NCI-H345 treated with DMSO at 0.1 percent for 48 hours (cell line): ENCODE results near the gene UGT1A10.
"Not testable (repeated sequence)": the region's sequence is repeated elsewhere in the genome, so short reads cannot be mapped to it uniquely, and the experiment has no call there.

ENCODE experiments used
- DNase-seq: peaks from one replicate; lab custom pipeline; 2025; ENCODE audit not compliant: unreplicated experiment; lab: John Stamatoyannopoulos, UW

Gene UGT1A10

DNA sequence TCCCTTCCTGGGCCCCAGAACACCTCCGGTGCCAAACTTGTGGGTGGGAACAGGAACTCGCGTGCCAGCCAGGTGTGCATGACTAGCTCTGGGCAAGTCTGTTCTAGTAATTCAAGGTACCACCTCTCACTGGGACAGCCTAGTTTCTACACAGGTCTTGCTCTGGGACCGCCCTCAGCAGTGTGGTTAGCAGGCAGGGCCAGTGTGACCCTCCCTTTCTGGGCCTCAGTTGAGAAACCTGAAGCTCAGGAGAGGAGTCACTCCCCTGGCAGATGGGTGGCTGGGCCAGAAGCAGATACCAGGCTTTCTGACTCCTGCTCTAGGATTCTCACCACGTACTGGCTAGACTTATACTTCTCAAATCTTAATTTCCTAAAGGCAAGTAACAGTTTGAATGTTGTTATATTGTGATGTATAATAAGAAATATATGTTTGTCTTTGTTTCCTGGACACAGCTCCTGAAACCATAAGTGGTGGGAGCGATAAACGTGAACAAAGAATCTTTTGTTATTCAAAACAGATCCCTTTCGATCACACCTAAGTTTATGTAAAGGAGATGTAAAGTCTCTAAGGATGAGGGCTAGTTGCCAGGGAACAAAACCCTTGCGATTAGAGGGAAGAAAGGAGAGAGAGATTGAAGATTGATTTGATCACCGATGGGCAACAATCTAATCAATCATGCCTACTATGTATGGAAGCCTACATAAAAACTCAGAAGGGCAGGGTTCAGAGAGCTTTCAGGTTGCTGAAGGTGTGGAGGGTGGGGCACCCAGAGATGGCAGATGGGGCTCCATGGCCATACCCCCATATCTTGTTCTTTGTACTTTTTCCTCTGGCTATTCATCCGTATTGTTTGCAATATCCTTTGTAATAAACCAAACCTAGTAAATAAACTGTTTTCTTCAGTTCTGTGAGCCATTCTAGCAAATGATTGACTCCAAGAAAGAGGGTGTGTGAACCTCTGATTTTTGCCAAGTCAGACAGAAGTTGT, 55.5 kb downstream of the UGT1A10 start:
- DNase-seq: no peak

- DNase-seq: no peak
These were observed 56.4 kb downstream of the UGT1A10 start, which contains the start of gene UGT1A6 for GRCh38 chr2:233692648-233693047. UGT1A6 (plus strand) TSS chr2:233692890; CDS start chr2:233693005, 115 bp downstream.

- no peak for DNase-seq
These were observed 57.7 kb downstream of the UGT1A10 start for GRCh38 chr2:233693963-233694362.

GRCh38 chr2:233698740-233699139, 62.5 kb downstream of the UGT1A10 start:
- DNase-seq: no peak

GRCh38 chr2:233699424-233700027, 63.3 kb downstream of the UGT1A10 start:
- no peak for DNase-seq

GRCh38 chr2:233700028-233700635, 63.9 kb downstream of the UGT1A10 start:
- no peak for DNase-seq

- DNase-seq: not testable (repeated sequence)
These were observed 64.6 kb downstream of the UGT1A10 start for GRCh38 chr2:233700842-233701241.

DNA sequence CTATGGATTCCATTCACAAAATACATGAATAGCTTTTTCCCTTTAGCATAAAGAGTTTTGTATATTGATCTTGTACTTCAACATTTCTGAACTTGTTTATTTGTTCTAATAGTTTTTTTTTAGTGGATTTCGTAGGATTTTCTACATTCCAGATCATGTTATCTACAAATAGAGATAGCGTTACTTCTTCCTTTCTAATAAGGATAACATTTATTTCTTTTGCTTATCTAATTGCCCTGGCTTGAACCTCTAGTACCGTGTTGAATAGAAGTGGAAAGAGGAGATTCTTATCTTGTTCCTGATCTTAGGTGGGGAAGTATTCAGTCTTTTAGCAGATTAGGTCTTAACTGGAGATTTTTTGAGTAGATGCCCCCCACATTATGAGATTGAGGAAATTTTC, 66.0 kb downstream of the UGT1A10 start:
- DNase-seq: no peak

GRCh38 chr2:233705911-233706506, 69.8 kb downstream of the UGT1A10 start:
- DNase-seq: no peak

- DNase-seq: no peak
These were observed 70.5 kb downstream of the UGT1A10 start for GRCh38 chr2:233706720-233707119.

- DNase-seq: no peak
These were observed 71.8 kb downstream of the UGT1A10 start for GRCh38 chr2:233707940-233708644.

GRCh38 chr2:233708942-233709341, 72.7 kb downstream of the UGT1A10 start:
- no peak for DNase-seq

DNA sequence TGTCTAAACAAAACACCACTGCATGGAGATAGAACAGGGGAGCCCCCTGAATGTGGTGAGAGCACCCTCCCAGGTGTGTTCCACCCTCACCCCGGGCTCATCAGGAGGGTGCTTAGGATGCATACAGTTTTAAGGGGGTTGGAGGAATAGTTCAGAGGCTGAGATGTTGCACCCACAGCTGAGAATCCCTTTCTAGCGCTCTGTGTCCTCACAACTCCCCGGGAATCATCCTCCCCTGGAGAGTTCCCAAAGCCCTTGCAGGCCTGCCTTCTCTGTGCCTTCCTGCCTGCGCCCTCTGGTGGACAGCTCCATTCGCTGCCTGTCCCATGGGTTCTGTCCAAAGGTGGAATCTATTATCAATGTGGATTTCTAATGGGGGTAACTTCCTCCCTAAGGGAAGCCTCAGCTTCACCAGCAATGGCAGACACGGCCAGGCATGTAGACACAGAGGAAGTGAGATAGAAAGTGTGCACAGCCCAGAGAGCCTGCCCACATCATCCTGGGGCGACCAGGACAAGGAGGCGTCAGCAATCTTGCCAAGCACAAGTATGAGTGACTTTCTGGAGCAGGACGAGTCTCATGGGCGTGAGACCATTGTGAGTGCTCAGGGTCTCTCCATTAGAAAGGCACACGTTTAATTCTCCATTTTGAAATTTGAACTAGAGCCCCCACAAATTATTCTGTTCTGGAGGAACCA, 75.2 kb downstream of the UGT1A10 start:
- DNase-seq: peak; percentile 37

- DNase-seq: no peak
These were observed 76.5 kb downstream of the UGT1A10 start, which contains the start of gene UGT1A5 for GRCh38 chr2:233712611-233713261. UGT1A5 (plus strand) TSS chr2:233712907; CDS start chr2:233712992, 85 bp downstream.

GRCh38 chr2:233713262-233713615, 77.0 kb downstream of the UGT1A10 start:
- DNase-seq: no peak

GRCh38 chr2:233714121-233714520, 77.9 kb downstream of the UGT1A10 start:
- DNase-seq: no peak

DNA sequence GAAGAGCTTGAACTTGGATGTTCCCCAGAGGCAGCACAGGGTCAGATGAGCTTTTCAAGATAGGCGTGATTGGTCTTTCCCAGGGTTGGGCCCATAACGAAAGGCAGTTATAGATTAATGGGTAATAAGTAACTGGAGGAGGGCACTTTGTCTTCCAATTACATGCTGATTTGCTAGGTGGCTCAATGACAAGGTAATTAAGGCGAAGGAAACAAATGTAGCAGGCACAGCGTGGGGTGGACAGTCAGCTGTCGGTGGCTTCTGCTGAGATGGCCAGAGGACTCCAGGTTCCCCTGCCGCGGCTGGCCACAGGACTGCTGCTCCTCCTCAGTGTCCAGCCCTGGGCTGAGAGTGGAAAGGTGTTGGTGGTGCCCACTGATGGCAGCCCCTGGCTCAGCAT, 82.3 kb downstream of the UGT1A10 start, which contains the start of gene UGT1A4:
Gene UGT1A4, plus strand, starts transcription at position 185 of the 400 bp plus-strand sequence. Its CDS starts 85 bp downstream, at position 270.
- no peak for DNase-seq

GRCh38 chr2:233728723-233729301, 92.6 kb downstream of the UGT1A10 start, which contains the start of gene UGT1A3:
UGT1A3 (plus strand) TSS chr2:233729042; CDS start chr2:233729127, 85 bp downstream.
- no peak for DNase-seq
